Endothelial cell of umbilical vein (primary cell): Measurements from ENCODE around the gene PDE3A. TPM values are rescaled to one million over a fixed set of nuclear protein-coding genes. Genes with fewer than 3 reads are reported as not detected.
"Not testable (repeated sequence)": the region's sequence is repeated elsewhere in the genome, so short reads cannot be mapped to it uniquely, and the experiment has no call there.

Experiments
- BruUV-seq: library from RNA; stranded (reverse); fragments of 400-500 nt; replicated peaks from 2 replicates; lab custom pipeline; 2021; lab: Mats Ljungman, UMichigan
- CTCF ChIA-PET: fragments of 300-600, 350-600 bp; sonication (Branson Sonifier 250); formaldehyde crosslinking; loops from one replicate; lab custom pipeline; 2021; ENCODE audit warnings: antibody characterized with exemption, inconsistent platforms; lab: Charles Lee
- POLR2A ChIA-PET: fragments of 300-600, 350-600 bp; sonication (Branson Sonifier 250); formaldehyde crosslinking; loops from one replicate; lab custom pipeline; 2021; ENCODE audit warnings: antibody characterized with exemption, inconsistent platforms; lab: Charles Lee
- DNase-seq: peaks from one replicate; pipeline ENCODE4 v3.0.0-alpha.2; 2011; ENCODE audit warnings: low read depth, low spot score
- FAIRE-seq: peaks from 2 replicates; lab custom pipeline; 2011; peaks lifted over from hg19 to GRCh38; lab: Jason Lieb, UNC
- H2AFZ ChIP-seq: 2 replicates; pipeline ENCODE4 v1.6.0; 2012; ENCODE audit warnings: low read depth, low read length, control low read depth, inconsistent platforms
- H3K27ac ChIP-seq: 2 replicates; pipeline ENCODE4 v1.5.1; 2011; ENCODE audit warnings: low read depth, mild to moderate bottlenecking, control low read depth, low read length, moderate library complexity; ENCODE audit not compliant: insufficient read depth
- H3K27me3 ChIP-seq, 2 experiments: 2 replicates each; pipeline versions ENCODE4 v1.6.0 to v1.6.1; 2011; ENCODE audit warnings: low read length in 2 of 2, mixed read lengths in 1 of 2; ENCODE audit not compliant: control insufficient read depth in 2 of 2, insufficient read depth in 2 of 2
- H3K36me3 ChIP-seq, 2 experiments: 2 replicates in 1 of 2; 3 replicates in 1 of 2; pipeline ENCODE4 v1.5.1; 2011; ENCODE audit warnings: low read length in 2 of 2, mild to moderate bottlenecking in 1 of 2, moderate library complexity in 1 of 2; ENCODE audit not compliant: control insufficient read depth in 2 of 2, insufficient read depth in 2 of 2; ENCODE audit errors: extremely low read depth in 1 of 2
- H3K4me1 ChIP-seq: 3 replicates; pipeline ENCODE4 v1.5.1; 2011; ENCODE audit warnings: mild to moderate bottlenecking, low read length; ENCODE audit not compliant: control insufficient read depth, insufficient read depth; ENCODE audit errors: extremely low read depth
- H3K4me2 ChIP-seq: 2 replicates; pipeline ENCODE4 v1.6.1; 2011; ENCODE audit warnings: low read length, control low read depth, mixed read lengths; ENCODE audit not compliant: insufficient read depth
- H3K4me3 ChIP-seq, 3 experiments: fragments of 200-600 bp in 1 of 3; sonication (generic), shearing (Covaris generic) in 1 of 3; replicated peaks in 1 of 3; 2 replicates each; pipeline ENCODE4 v1.5.1; 2011 to 2016; ENCODE audit warnings: control low read depth in 3 of 3, low read length in 3 of 3, mild to moderate bottlenecking in 2 of 3, inconsistent platforms in 1 of 3, low read depth in 1 of 3, moderate library complexity in 1 of 3; ENCODE audit not compliant: insufficient read depth in 1 of 3
- H3K79me2 ChIP-seq: 2 replicates; pipeline ENCODE4 v1.6.0; 2012; ENCODE audit warnings: low read length, inconsistent platforms; ENCODE audit not compliant: control insufficient read depth, insufficient read depth
- H3K9ac ChIP-seq: replicated peaks from 2 replicates; pipeline ENCODE3; 2011; ENCODE audit warnings: low read length, control low read depth; ENCODE audit not compliant: insufficient read depth; ENCODE audit errors: extremely low read depth
- H3K9me1 ChIP-seq: replicated peaks from 3 replicates; pipeline ENCODE4 v1.6.0; 2011; ENCODE audit warnings: mild to moderate bottlenecking, low read length; ENCODE audit not compliant: control insufficient read depth, insufficient read depth; ENCODE audit errors: extremely low read depth
- H3K9me3 ChIP-seq: replicated peaks from 2 replicates; pipeline ENCODE4 v1.5.1; 2012; ENCODE audit warnings: low read length, inconsistent platforms; ENCODE audit not compliant: control insufficient read depth, insufficient read depth
- H4K20me1 ChIP-seq: replicated peaks from 2 replicates; pipeline ENCODE3; 2011; ENCODE audit warnings: mild to moderate bottlenecking, low read length; ENCODE audit not compliant: control insufficient read depth, insufficient read depth; ENCODE audit errors: extremely low read depth
- EZH2 ChIP-seq: IDR thresholded peaks from 2 replicates; pipeline ENCODE4 v1.6.1; 2012; ENCODE audit warnings: borderline replicate concordance, low read depth, mild to moderate bottlenecking, moderate library complexity, low read length, inconsistent platforms; ENCODE audit not compliant: severe bottlenecking
- POLR2A ChIP-seq: IDR thresholded peaks from 2 replicates; pipeline ENCODE4 v1.6.1; 2012; ENCODE audit warnings: low read depth, mild to moderate bottlenecking, control low read depth, low read length
- dilution Hi-C: fragments of 300-500 bp; cut with MboI; formaldehyde crosslinking; loops from one replicate; pipeline ENCODE4 v1.15.0; 2019; ENCODE audit warnings: low sequenced_read_pairs; ENCODE audit not compliant: extremely low pct_ligation_motif_present
- intact Hi-C: fragments of 100-400 bp; cut with micrococcal nuclease; formaldehyde crosslinking; loops from one replicate; pipeline ENCODE4 v1.10.0; 2022
- polyA plus RNA-seq, 4 experiments: library from polyadenylated mRNA; depleted of rRNA in 3 of 4; stranded (reverse) in 3 of 4; unstranded in 1 of 4; fragments of >200 nt; gene quantifications; 2 replicates each; pipeline versions ENCODE4 v1.2.1 to v1.2.3, GENCODE V29; 2011 to 2012; ENCODE audit warnings: missing spikeins in 1 of 4
- total RNA-seq: library from RNA; stranded (reverse); gene quantifications from 2 replicates; pipeline ENCODE4 v1.2.3, GENCODE V29; 2021

Gene PDE3A
- total and polyA plus RNA-seq, 2 donors (not counting 3 experiments of a cell fraction or from before 2014, with no cell fraction given), result 14.0 to 27.4 TPM

DNA sequence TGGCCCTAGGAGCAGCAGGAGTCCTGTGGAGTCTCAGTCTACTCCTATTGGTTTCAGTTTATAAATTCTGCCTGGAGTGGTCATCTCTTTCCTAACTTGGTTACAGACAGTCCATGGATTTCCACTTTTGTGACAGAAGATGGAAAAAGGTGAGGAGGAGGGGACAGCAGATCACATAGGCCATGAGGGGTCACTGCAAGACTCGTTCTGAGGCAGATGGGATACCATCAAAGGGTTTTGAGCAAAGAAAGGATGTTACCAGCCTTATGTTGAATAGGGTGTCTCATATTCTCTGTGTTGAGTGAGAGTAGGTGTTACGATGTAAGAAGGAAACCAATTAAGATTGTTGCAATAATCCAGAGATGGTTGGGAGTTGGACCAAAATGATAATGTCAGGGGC lies 15.3 kb downstream of the PDE3A start:
- POLR2A ChIA-PET, result no interaction called here
- no peaks in the 10 kb centered on the region for H4K20me1 ChIP-seq
- BruUV-seq, result no TSS peak
- no peak overlapping the region for H3K9ac ChIP-seq
- dilution Hi-C loops (no loop called here), intact Hi-C loops (loop anchor here (10.0 kb wide), 1 partner anchor 161 kb away; no protein-coding TSS in a partner anchor)
- H3K4me3 ChIP-seq, result no peak overlapping the region
- CTCF ChIA-PET, result no interaction called here
- DNase-seq, result no peak
- TF ChIP-seq EZH2, result no peak
- no peak for TF ChIP-seq POLR2A
- no peaks in the 10 kb centered on the region for H3K4me1 ChIP-seq
- no peak for FAIRE-seq
- H2AFZ ChIP-seq, result no peak overlapping the region
- no peaks in the 10 kb centered on the region for H3K9me3 ChIP-seq
- no peaks in the 10 kb centered on the region for H3K27me3 ChIP-seq
- H3K79me2 ChIP-seq, result peaks cover 41% of the 10 kb centered on the region
- H3K36me3 ChIP-seq, result peaks cover 0 to 2% of the 10 kb centered on the region in 2 experiments
- H3K4me2 ChIP-seq, result no peak overlapping the region
- no peaks in the 10 kb centered on the region for H3K9me1 ChIP-seq
- H3K27ac ChIP-seq, result no peak overlapping the region

DNA sequence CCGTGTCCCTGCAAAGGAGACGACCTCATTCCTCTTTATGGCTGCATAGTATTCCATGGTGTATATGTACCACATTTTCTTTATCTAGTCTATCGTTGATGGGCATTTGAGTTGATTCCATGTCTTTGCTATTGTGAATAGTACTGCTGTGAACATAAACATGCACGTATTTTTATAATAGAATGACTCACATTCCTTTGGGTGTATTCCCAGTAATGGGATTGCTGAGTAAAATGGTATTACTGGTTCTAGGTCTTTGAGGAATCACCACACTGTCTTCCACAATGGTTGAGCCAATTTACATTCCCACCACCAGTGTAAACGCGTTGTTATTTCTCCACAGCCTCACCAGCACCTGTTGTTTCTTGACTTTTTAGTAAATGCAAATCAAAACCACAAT lies 16.5 kb downstream of the PDE3A start:
- H3K27ac ChIP-seq, H3K36me3 ChIP-seq, FAIRE-seq, POLR2A ChIA-PET, H3K27me3 ChIP-seq, H3K9ac ChIP-seq, H3K9me3 ChIP-seq, DNase-seq, H3K4me2 ChIP-seq, H2AFZ ChIP-seq, dilution Hi-C loops, H3K9me1 ChIP-seq, H3K4me1 ChIP-seq, CTCF ChIA-PET, H4K20me1 ChIP-seq, H3K4me3 ChIP-seq, BruUV-seq: not testable (repeated sequence)
- peaks cover 40% of the 10 kb centered on the region for H3K79me2 ChIP-seq
- intact Hi-C loops, result loop anchor here (10.0 kb wide), 1 partner anchor 160 kb away; no protein-coding TSS in a partner anchor
